Astrocyte (in vitro differentiated cells and primary cell): ENCODE data around the gene DIAPH2. TPM values are rescaled to one million over a fixed set of nuclear protein-coding genes. Genes with fewer than 3 reads are reported as not detected.

Experiments
- DNase-seq: peaks from one replicate; pipeline ENCODE4 v3.0.0-alpha.2; 2010; ENCODE audit warnings: low read depth
- FAIRE-seq: peaks from 2 replicates; lab custom pipeline; 2011; peaks lifted over from hg19 to GRCh38; lab: Jason Lieb, UNC
- H2AFZ ChIP-seq: 2 replicates; pipeline ENCODE4 v1.6.0; 2012; ENCODE audit warnings: low read depth, low read length, inconsistent platforms
- H3K27ac ChIP-seq: 2 replicates; pipeline ENCODE4 v1.5.1; 2011; ENCODE audit warnings: low read depth, low read length, inconsistent platforms
- H3K27me3 ChIP-seq: 2 replicates; pipeline ENCODE4 v1.6.0; 2011; ENCODE audit warnings: low read length, inconsistent platforms; ENCODE audit not compliant: insufficient read depth
- H3K36me3 ChIP-seq: 2 replicates; pipeline ENCODE4 v1.5.1; 2011; ENCODE audit warnings: low read length, inconsistent platforms; ENCODE audit not compliant: insufficient read depth
- H3K4me1 ChIP-seq: 2 replicates; pipeline ENCODE4 v1.5.1; 2011; ENCODE audit warnings: low read length, inconsistent platforms; ENCODE audit not compliant: insufficient read depth
- H3K4me2 ChIP-seq: 2 replicates; pipeline ENCODE4 v1.6.0; 2012; ENCODE audit warnings: low read length, inconsistent platforms
- H3K4me3 ChIP-seq: 2 replicates; pipeline ENCODE4 v1.5.1; 2011; ENCODE audit warnings: low read depth, mild to moderate bottlenecking, low read length, inconsistent platforms; ENCODE audit not compliant: insufficient read depth
- H3K79me2 ChIP-seq: 2 replicates; pipeline ENCODE4 v1.6.0; 2012; ENCODE audit warnings: mild to moderate bottlenecking, low read length, inconsistent platforms; ENCODE audit not compliant: insufficient read depth
- H3K9ac ChIP-seq: 2 replicates; pipeline ENCODE4 v1.6.0; 2012; ENCODE audit warnings: mild to moderate bottlenecking, low read length, inconsistent platforms
- H3K9me3 ChIP-seq: 2 replicates; pipeline ENCODE4 v1.5.1; 2012; ENCODE audit warnings: low read depth, mild to moderate bottlenecking, low read length, inconsistent platforms; ENCODE audit not compliant: insufficient read depth
- H4K20me1 ChIP-seq: 2 replicates; pipeline ENCODE4 v1.6.0; 2012; ENCODE audit warnings: low read length, inconsistent platforms; ENCODE audit not compliant: insufficient read depth
- H3K27ac Mint-ChIP-seq: one replicate; pipeline ENCODE4 v1.8.0; 2021; ENCODE audit warnings: mild to moderate bottlenecking, mixed read lengths; ENCODE audit not compliant: unreplicated experiment
- H3K27me3 Mint-ChIP-seq: one replicate; pipeline ENCODE4 v1.8.0; 2021; ENCODE audit warnings: low read depth, mixed read lengths; ENCODE audit not compliant: unreplicated experiment
- H3K36me3 Mint-ChIP-seq: one replicate; pipeline ENCODE4 v1.8.0; 2021; ENCODE audit warnings: low read depth, mixed read lengths; ENCODE audit not compliant: unreplicated experiment
- H3K4me1 Mint-ChIP-seq: one replicate; pipeline ENCODE4 v1.8.0; 2021; ENCODE audit warnings: low read depth, mixed read lengths; ENCODE audit not compliant: unreplicated experiment
- H3K4me3 Mint-ChIP-seq: one replicate; pipeline ENCODE4 v1.8.0; 2021; ENCODE audit warnings: mild to moderate bottlenecking, moderate library complexity, mixed read lengths; ENCODE audit not compliant: unreplicated experiment
- H3K9me3 Mint-ChIP-seq: one replicate; pipeline ENCODE4 v1.8.0; 2021; ENCODE audit warnings: mild to moderate bottlenecking, mixed read lengths; ENCODE audit not compliant: unreplicated experiment
- EZH2 ChIP-seq: IDR thresholded peaks from 2 replicates; pipeline ENCODE4 v1.6.1; 2012; ENCODE audit warnings: mild to moderate bottlenecking, low read length, inconsistent platforms; ENCODE audit not compliant: insufficient read depth
- total RNA-seq: library from RNA; stranded (reverse); gene quantifications from 2 replicates; pipeline ENCODE4 v1.2.1, GENCODE V29; 2021
- TF ChIP-seq, protein P1 (sequence below): IDR thresholded peaks from 2 replicates; pipeline ENCODE4 v1.5.1; 2011; ENCODE audit warnings: low read depth, mild to moderate bottlenecking, inconsistent platforms, low read length, moderate library complexity; ENCODE audit not compliant: insufficient read depth

DIAPH2 gene
- total RNA-seq, 1 donor from 2014 or later = 9.8 TPM

DNA sequence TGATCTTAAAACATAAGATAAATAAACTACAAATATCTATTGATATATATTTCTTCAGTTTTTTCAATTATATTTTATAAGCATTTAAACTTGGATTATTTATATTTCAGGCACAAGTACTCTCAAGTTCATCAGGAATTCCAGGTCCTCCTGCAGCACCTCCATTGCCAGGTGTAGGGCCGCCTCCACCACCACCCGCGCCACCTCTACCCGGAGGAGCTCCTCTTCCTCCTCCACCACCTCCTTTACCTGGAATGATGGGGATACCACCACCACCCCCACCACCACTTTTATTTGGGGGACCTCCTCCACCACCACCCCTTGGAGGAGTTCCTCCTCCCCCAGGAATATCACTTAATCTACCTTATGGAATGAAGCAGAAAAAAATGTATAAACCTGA, 273.1 kb downstream of the DIAPH2 start:
- Mint-ChIP-seq H3K4me1 (no peaks in the 10 kb centered on the region), H3K27me3 (no peaks in the 10 kb centered on the region), H3K9me3 (peaks cover 4% of the 10 kb centered on the region), H3K27ac (no peak overlapping the region), H3K4me3 (no peak overlapping the region), H3K36me3 (peaks cover 9% of the 10 kb centered on the region)
- no peak overlapping the region for H3K27ac ChIP-seq
- H2AFZ ChIP-seq = no peak overlapping the region
- FAIRE-seq = no peak
- no peak for DNase-seq
- H3K27me3 ChIP-seq = no peaks in the 10 kb centered on the region
- no peaks in the 10 kb centered on the region for H3K4me1 ChIP-seq
- no peak overlapping the region for H3K9ac ChIP-seq
- H4K20me1 ChIP-seq = no peaks in the 10 kb centered on the region
- H3K4me3 ChIP-seq = no peak overlapping the region
- TF ChIP-seq, protein P1, sequence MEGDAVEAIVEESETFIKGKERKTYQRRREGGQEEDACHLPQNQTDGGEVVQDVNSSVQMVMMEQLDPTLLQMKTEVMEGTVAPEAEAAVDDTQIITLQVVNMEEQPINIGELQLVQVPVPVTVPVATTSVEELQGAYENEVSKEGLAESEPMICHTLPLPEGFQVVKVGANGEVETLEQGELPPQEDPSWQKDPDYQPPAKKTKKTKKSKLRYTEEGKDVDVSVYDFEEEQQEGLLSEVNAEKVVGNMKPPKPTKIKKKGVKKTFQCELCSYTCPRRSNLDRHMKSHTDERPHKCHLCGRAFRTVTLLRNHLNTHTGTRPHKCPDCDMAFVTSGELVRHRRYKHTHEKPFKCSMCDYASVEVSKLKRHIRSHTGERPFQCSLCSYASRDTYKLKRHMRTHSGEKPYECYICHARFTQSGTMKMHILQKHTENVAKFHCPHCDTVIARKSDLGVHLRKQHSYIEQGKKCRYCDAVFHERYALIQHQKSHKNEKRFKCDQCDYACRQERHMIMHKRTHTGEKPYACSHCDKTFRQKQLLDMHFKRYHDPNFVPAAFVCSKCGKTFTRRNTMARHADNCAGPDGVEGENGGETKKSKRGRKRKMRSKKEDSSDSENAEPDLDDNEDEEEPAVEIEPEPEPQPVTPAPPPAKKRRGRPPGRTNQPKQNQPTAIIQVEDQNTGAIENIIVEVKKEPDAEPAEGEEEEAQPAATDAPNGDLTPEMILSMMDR = no peak
- no peak for TF ChIP-seq EZH2
- H3K9me3 ChIP-seq = no peaks in the 10 kb centered on the region
- no peaks in the 10 kb centered on the region for H3K36me3 ChIP-seq
- H3K79me2 ChIP-seq = no peaks in the 10 kb centered on the region
- no peak overlapping the region for H3K4me2 ChIP-seq

DNA sequence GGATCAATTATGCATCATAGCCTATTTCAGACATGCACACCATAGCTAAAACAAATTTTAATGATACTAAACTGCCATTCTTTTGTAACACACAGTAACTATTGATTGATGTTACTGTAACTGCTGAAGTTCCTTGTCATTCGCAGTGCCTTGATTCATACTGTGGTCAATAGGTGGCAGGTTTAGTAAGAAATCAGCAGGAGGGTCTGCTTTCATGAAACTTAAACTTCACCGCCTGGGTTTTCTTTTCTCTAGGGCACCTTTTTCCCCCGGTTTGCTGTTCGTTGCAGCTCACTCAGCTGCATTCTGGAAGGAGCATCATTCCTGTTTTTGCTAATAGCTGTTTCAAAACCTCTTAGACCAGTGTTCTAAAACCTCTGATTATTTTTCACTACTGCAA, 287.2 kb downstream of the DIAPH2 start:
- H3K27me3 Mint-ChIP-seq = no peaks in the 10 kb centered on the region
- DNase-seq (no peak), FAIRE-seq (peak; percentile 49)
- Histone ChIP-seq H3K27ac (no peak overlapping the region), H3K79me2 (no peaks in the 10 kb centered on the region), H3K4me2 (no peak overlapping the region), H3K9me3 (no peaks in the 10 kb centered on the region), H4K20me1 (no peaks in the 10 kb centered on the region), H3K36me3 (no peaks in the 10 kb centered on the region), H2AFZ (no peak overlapping the region), H3K27me3 (no peaks in the 10 kb centered on the region), H3K9ac (no peak overlapping the region), H3K4me3 (no peak overlapping the region), H3K4me1 (no peaks in the 10 kb centered on the region)
- no peaks in the 10 kb centered on the region for H3K4me1 Mint-ChIP-seq
- no peak overlapping the region for H3K27ac Mint-ChIP-seq
- no peak for TF ChIP-seq EZH2
- TF ChIP-seq, protein P1 = no peak
- peaks cover 3% of the 10 kb centered on the region for H3K36me3 Mint-ChIP-seq
- H3K4me3 Mint-ChIP-seq = no peak overlapping the region
- H3K9me3 Mint-ChIP-seq = peaks cover 2% of the 10 kb centered on the region

DNA sequence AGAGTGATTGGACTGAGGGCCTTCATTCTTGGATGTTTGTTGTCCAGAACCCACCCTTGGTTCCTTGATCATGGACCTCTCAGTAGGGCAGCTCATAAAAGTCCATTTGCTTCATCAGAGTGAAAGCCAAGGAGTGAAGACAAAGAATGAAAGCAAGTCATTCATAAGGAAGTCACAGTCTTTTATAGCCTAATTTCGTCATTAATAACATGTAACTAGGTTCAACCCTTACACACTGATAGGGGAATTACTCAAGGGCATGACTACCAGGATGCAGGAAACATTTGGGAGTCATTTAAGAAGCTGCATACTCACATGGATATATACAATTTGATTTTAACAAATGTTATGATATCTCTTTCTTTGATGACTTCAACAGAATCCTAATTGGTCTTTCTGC, 294.3 kb downstream of the DIAPH2 start:
- H4K20me1 ChIP-seq = no peaks in the 10 kb centered on the region
- DNase-seq = no peak
- FAIRE-seq = no peak
- no peaks in the 10 kb centered on the region for H3K9me3 ChIP-seq
- H3K27me3 ChIP-seq = no peaks in the 10 kb centered on the region
- TF ChIP-seq, protein P1 = no peak
- TF ChIP-seq EZH2 = no peak
- H3K4me1 Mint-ChIP-seq = no peaks in the 10 kb centered on the region
- no peaks in the 10 kb centered on the region for H3K27me3 Mint-ChIP-seq
- no peak overlapping the region for H3K4me2 ChIP-seq
- no peak overlapping the region for H3K27ac ChIP-seq
- H3K27ac Mint-ChIP-seq = no peak overlapping the region
- H3K79me2 ChIP-seq = no peaks in the 10 kb centered on the region
- H3K4me3 Mint-ChIP-seq = no peak overlapping the region
- H3K36me3 Mint-ChIP-seq = no peaks in the 10 kb centered on the region
- H3K36me3 ChIP-seq = no peaks in the 10 kb centered on the region
- no peaks in the 10 kb centered on the region for H3K4me1 ChIP-seq
- no peak overlapping the region for H2AFZ ChIP-seq
- no peak overlapping the region for H3K4me3 ChIP-seq
- no peaks in the 10 kb centered on the region for H3K9me3 Mint-ChIP-seq
- no peak overlapping the region for H3K9ac ChIP-seq
